DND-41 (cell line): ENCODE data around the gene MARCHF2.

Experiments
- CTCF ChIP-seq: IDR thresholded peaks from 2 replicates; pipeline ENCODE4 v1.5.1; 2012; ENCODE audit warnings: borderline replicate concordance, low read length, moderate library complexity, mild to moderate bottlenecking; ENCODE audit not compliant: poor library complexity, severe bottlenecking; ENCODE audit errors: extremely low read depth
- EZH2 ChIP-seq: IDR thresholded peaks from 3 replicates; pipeline ENCODE4 v1.6.1; 2012; ENCODE audit warnings: borderline replicate concordance, low read depth, mild to moderate bottlenecking, moderate library complexity, low read length, inconsistent platforms; ENCODE audit not compliant: severe bottlenecking

DNA sequence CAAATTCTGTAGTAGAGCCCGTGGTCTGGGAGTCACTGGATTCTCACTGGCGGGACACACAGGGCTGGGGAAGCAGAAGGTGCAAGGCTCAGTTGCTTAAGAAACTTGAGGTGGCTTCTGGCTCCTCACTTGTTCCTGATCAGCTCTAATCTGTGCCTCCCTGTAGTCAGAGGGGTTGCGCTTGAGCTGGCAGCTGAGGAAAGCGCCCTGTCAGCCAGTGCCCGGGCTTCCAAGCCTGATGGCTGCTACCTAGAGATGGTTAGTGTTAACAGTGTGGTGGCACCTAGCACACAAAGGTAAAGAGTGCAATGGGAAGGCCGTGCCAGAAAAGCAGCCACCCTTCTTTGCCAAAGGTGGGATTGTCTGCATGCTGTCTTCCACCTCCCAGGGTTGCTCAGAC, 40.5 kb downstream of the MARCHF2 start:
- no peak for TF ChIP-seq CTCF
- no peak for TF ChIP-seq EZH2
